Osteocyte (in vitro differentiated cells): ENCODE results near the gene SEC22B. TPM values are rescaled to one million over a fixed set of nuclear protein-coding genes. Genes with fewer than 3 reads are reported as not detected.
"Not testable (repeated sequence)": the region's sequence is repeated elsewhere in the genome, so short reads cannot be mapped to it uniquely, and the experiment has no call there.

ENCODE experiments used
- DNase-seq: peaks from one replicate; pipeline ENCODE4 v3.0.0; 2021; ENCODE audit warnings: mixed read lengths; ENCODE audit not compliant: unreplicated experiment; ENCODE audit errors: extremely low spot score
- H3K27ac Mint-ChIP-seq: one replicate; pipeline ENCODE4 v1.8.0; 2021; ENCODE audit warnings: mild to moderate bottlenecking, mixed read lengths; ENCODE audit not compliant: unreplicated experiment
- H3K27me3 Mint-ChIP-seq: one replicate; pipeline ENCODE4 v1.8.0; 2021; ENCODE audit warnings: mixed read lengths; ENCODE audit not compliant: unreplicated experiment
- H3K36me3 Mint-ChIP-seq: one replicate; pipeline ENCODE4 v1.8.0; 2021; ENCODE audit warnings: mixed read lengths; ENCODE audit not compliant: unreplicated experiment
- H3K4me1 Mint-ChIP-seq: one replicate; pipeline ENCODE4 v1.8.0; 2021; ENCODE audit warnings: mixed read lengths; ENCODE audit not compliant: unreplicated experiment
- H3K4me3 Mint-ChIP-seq: one replicate; pipeline ENCODE4 v1.8.0; 2021; ENCODE audit warnings: mild to moderate bottlenecking, moderate library complexity, mixed read lengths; ENCODE audit not compliant: unreplicated experiment
- H3K9me3 Mint-ChIP-seq: one replicate; pipeline ENCODE4 v1.8.0; 2021; ENCODE audit warnings: mixed read lengths; ENCODE audit not compliant: unreplicated experiment
- total RNA-seq: library from RNA; stranded (reverse); gene quantifications from 2 replicates; pipeline ENCODE4 v1.2.1, GENCODE V29; 2021

Gene SEC22B
- total RNA-seq, 1 donor from 2014 or later = 40.0 TPM

DNA sequence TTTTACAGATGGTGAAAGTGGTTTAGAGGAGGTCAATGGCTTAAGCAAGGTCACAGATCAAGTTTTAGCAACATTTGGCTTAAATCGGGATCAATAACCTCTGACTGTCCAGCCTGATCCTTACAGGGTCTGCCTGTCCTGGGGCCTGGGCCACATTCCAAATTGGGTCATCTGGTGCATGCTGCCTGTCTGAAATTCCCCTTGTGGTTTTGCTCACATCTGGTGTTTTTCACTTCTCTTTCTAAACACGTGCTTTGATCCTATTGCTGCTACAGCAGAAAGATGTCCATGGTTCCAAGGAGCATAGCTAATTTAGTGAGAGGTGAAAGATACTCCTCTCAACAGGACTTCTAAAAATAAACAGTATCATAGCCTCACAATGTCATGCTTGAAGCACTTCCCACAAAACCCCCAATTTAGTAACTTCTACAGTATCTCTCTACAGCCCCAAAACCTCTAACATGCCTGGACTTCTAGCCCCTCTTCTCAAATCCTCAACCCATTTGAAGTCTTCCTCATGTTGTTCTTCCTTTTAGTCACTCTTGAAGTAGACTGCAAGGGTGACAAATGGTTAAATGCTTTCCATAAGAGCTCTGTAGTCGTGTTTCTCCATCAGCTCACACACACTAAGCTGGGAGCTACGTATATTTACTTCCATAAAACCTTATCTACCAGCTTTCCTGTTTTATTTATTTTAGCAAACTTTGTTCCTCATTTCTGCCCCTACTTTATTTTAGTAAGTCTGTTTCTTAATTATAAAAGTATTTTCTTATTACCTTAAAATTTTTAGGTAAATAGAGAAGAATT is 58.7 kb downstream of the SEC22B start:
- not testable (repeated sequence) for H3K27me3 Mint-ChIP-seq, H3K4me3 Mint-ChIP-seq, H3K9me3 Mint-ChIP-seq, H3K36me3 Mint-ChIP-seq, DNase-seq
- Mint-ChIP-seq H3K4me1 (peaks cover 12% of the 10 kb centered on the region), H3K27ac (peak overlapping the region; percentile 32)

GRCh38 chr1:120116094-120116493 is 60.2 kb downstream of the SEC22B start:
- H3K27ac Mint-ChIP-seq, H3K27me3 Mint-ChIP-seq, DNase-seq, H3K4me3 Mint-ChIP-seq, H3K9me3 Mint-ChIP-seq, H3K36me3 Mint-ChIP-seq: not testable (repeated sequence)
- H3K4me1 Mint-ChIP-seq = peaks cover 12% of the 10 kb centered on the region

DNA sequence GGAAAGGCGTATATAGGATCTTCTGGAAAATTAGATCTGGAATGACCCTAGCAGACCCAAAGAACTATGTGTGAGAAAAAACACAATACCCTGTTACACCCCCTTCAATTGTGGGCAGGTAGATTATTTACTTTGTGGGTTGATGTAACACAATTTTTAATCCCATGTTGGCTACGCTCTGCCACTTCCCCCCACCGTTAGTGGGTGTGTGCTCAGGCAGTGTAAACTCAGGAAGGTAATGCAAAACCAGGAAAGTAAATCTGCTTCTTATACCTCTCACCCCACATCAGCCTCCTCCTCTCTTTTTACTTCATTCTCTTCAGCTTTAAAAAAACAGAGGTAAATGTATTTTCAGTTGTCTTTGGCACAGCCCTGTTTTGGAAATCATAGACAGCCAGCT is 63.2 kb downstream of the SEC22B start:
- not testable (repeated sequence) for H3K27ac Mint-ChIP-seq, H3K4me1 Mint-ChIP-seq, H3K36me3 Mint-ChIP-seq, H3K27me3 Mint-ChIP-seq, DNase-seq, H3K4me3 Mint-ChIP-seq, H3K9me3 Mint-ChIP-seq

- H3K4me3 Mint-ChIP-seq, H3K36me3 Mint-ChIP-seq, DNase-seq, H3K27ac Mint-ChIP-seq, H3K27me3 Mint-ChIP-seq, H3K9me3 Mint-ChIP-seq, H3K4me1 Mint-ChIP-seq: not testable (repeated sequence)
These were observed 64.1 kb downstream of the SEC22B start for GRCh38 chr1:120112212-120112611.

GRCh38 chr1:120111771-120112170 is 64.5 kb downstream of the SEC22B start:
- not testable (repeated sequence) for H3K9me3 Mint-ChIP-seq, H3K36me3 Mint-ChIP-seq, H3K4me1 Mint-ChIP-seq, H3K27ac Mint-ChIP-seq, H3K4me3 Mint-ChIP-seq, DNase-seq, H3K27me3 Mint-ChIP-seq

DNA sequence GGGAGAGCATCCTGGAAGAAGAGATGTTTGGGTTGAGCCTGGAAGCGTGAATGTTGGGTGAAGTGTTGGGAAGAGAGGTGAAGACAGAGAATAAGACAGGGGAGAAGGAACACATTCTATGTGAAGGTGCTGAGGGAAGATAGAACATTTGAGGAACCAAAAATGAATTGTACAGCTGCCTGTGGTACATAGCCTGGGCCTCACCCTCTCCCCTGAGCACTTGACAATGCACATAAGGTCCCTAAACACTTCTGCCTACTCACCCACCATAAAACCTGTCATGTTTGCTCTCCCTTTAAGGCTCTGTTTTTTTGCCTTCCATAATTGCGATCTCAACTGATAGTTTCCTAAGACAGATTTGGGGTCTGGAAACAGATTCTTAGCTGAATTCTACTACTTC is 65.3 kb downstream of the SEC22B start:
- H3K9me3 Mint-ChIP-seq, H3K27ac Mint-ChIP-seq, H3K4me3 Mint-ChIP-seq, H3K36me3 Mint-ChIP-seq, H3K27me3 Mint-ChIP-seq, DNase-seq, H3K4me1 Mint-ChIP-seq: not testable (repeated sequence)

- not testable (repeated sequence) for DNase-seq, H3K9me3 Mint-ChIP-seq, H3K36me3 Mint-ChIP-seq, H3K4me3 Mint-ChIP-seq, H3K27me3 Mint-ChIP-seq, H3K27ac Mint-ChIP-seq, H3K4me1 Mint-ChIP-seq
These were observed 66.7 kb downstream of the SEC22B start for GRCh38 chr1:120109656-120110055.

DNA sequence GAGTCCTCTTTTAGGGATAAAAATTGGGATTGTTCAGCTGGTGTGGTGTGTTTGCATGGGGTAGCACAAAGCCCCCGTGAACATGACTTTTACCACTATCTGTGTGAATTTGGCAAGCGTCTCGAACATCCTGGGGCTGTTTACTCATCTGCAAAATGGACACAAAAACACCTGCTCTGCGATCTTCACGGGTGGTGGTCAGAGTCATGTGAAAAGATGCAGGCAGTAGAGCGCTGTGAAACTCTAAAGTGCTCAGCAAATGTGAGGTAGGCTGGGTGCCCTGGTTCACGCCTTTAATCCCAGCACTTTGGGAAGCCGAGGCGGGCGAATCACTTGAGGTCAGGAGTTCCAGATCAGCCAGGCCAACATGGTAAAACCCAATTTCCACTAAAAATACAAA is 67.1 kb downstream of the SEC22B start:
- H3K9me3 Mint-ChIP-seq, H3K4me3 Mint-ChIP-seq, H3K4me1 Mint-ChIP-seq, DNase-seq, H3K27ac Mint-ChIP-seq, H3K27me3 Mint-ChIP-seq, H3K36me3 Mint-ChIP-seq: not testable (repeated sequence)

DNA sequence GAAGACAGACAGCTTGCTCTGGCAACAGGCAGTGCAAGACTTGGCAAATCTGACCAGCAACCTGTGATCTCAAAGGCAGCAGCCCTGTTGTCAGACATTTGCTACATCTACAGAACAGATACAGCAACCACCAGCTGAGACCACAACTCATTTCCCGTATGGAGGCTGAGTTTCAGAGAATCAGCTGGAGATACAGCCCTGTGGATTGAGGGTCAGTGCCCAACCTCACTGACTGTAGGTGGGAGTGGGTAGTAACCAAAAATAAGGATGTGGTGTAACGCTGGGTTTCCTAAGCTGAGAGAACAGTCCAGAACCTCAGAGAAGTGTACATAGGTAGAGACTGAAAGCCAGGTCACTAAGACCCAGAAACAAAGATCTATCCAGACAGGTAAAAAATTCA is 71.0 kb downstream of the SEC22B start:
- not testable (repeated sequence) for H3K27ac Mint-ChIP-seq, H3K9me3 Mint-ChIP-seq, H3K27me3 Mint-ChIP-seq, H3K4me1 Mint-ChIP-seq, H3K36me3 Mint-ChIP-seq, DNase-seq, H3K4me3 Mint-ChIP-seq

GRCh38 chr1:120103768-120104167 is 72.6 kb downstream of the SEC22B start:
- not testable (repeated sequence) for H3K36me3 Mint-ChIP-seq, H3K27ac Mint-ChIP-seq

DNA sequence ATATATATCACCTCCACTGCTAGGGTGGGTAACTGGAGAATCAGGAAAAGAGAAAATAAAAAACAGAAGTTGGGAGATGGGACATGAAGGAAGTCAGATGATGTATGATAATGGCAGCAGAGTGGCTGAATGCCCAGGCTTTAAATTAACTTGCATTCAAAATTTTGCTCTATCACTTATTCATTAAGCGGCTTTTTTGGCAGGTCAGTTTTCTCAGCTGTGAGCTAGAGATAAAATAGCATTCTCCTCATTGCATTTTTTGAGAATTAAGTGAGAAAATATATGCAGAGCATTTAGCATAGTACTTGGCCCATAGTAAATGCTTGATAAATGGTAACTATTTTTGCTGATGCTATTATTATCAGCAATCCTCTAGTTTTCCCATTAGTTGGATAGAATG is 74.7 kb downstream of the SEC22B start:
- H3K27me3 Mint-ChIP-seq, H3K4me1 Mint-ChIP-seq, H3K36me3 Mint-ChIP-seq, DNase-seq, H3K27ac Mint-ChIP-seq, H3K4me3 Mint-ChIP-seq, H3K9me3 Mint-ChIP-seq: not testable (repeated sequence)

More at GRCh38 chr1:120103768-120104167, 72.6 kb downstream of the SEC22B start:
- H3K4me3 Mint-ChIP-seq, DNase-seq, H3K4me1 Mint-ChIP-seq, H3K27me3 Mint-ChIP-seq, H3K9me3 Mint-ChIP-seq: not testable (repeated sequence)
